Bronchial epithelial cell (primary cell): ENCODE measurements around the gene TRPV6. TPM values are rescaled to one million over a fixed set of nuclear protein-coding genes. Genes with fewer than 3 reads are reported as not detected.
A peak's percentile ranks its signal among the peaks of the same experiment; 100 is the strongest.

Source experiments
- DNase-seq: peaks from one replicate; pipeline ENCODE4 v3.0.0-alpha.2; 2010; ENCODE audit warnings: low read depth
- FAIRE-seq: peaks from 2 replicates; lab custom pipeline; 2011; peaks lifted over from hg19 to GRCh38; lab: Jason Lieb, UNC
- H3K27me3 ChIP-seq: 2 replicates; pipeline ENCODE4 v1.5.1; 2011; ENCODE audit warnings: low read length; ENCODE audit not compliant: control insufficient read depth, insufficient read depth
- H3K36me3 ChIP-seq: 2 replicates; pipeline ENCODE4 v1.5.1; 2011; ENCODE audit warnings: low read length; ENCODE audit not compliant: control insufficient read depth, insufficient read depth
- H3K4me3 ChIP-seq: 2 replicates; pipeline ENCODE4 v1.5.1; 2011; ENCODE audit warnings: mild to moderate bottlenecking, low read depth, low read length, control low read depth
- CTCF ChIP-seq: IDR thresholded peaks from 2 replicates; pipeline ENCODE4 v1.5.1; 2011; ENCODE audit warnings: mild to moderate bottlenecking, moderate library complexity, low read length, control low read depth, inconsistent platforms; ENCODE audit not compliant: insufficient read depth, severe bottlenecking
- total RNA-seq: library from RNA; depleted of rRNA; stranded (reverse); fragments of >200 nt; gene quantifications from 2 replicates; pipeline ENCODE4 v1.2.1, GENCODE V29; 2014

The TRPV6 gene
- total RNA-seq, 1 donor from 2014 or later, result under 0.01 TPM

- H3K27me3 ChIP-seq, result no peaks in the 10 kb centered on the region
- H3K36me3 ChIP-seq, result no peaks in the 10 kb centered on the region
- no peak for FAIRE-seq
- DNase-seq, result no peak
- no peak overlapping the region for H3K4me3 ChIP-seq
- TF ChIP-seq CTCF, result no peak
These were observed 27.5 kb upstream of the TRPV6 start for GRCh38 chr7:142913051-142913450.

- no peaks in the 10 kb centered on the region for H3K36me3 ChIP-seq
- TF ChIP-seq CTCF, result no peak
- H3K27me3 ChIP-seq, result no peaks in the 10 kb centered on the region
- H3K4me3 ChIP-seq, result no peak overlapping the region
- FAIRE-seq, result no peak
- DNase-seq, result no peak
These were observed 24.9 kb upstream of the TRPV6 start for GRCh38 chr7:142910481-142910880.

DNA sequence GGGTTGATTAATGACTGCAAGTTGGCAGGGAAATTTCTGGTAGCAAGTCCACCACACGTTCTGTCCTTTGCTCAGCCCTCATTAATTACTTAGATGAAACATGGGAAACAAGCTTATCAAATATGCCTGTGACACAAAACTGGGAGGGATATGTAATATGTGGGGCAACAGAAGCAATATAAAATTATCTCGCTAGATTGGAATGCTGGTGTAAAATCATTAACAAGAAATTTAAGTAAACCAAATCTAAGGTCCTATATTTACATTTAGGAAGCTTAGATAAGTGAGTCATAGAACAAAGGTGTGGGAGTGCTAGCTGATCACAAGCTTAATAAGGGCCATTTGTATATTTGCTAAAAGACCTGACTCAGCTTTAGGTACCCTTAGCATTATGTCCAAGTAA is 24.5 kb upstream of the TRPV6 start:
- Histone ChIP-seq H3K4me3 (no peak overlapping the region), H3K36me3 (no peaks in the 10 kb centered on the region), H3K27me3 (no peaks in the 10 kb centered on the region)
- DNase-seq (peak; percentile 82), FAIRE-seq (no peak)
- no peak for TF ChIP-seq CTCF

GRCh38 chr7:142908921-142909890 is 23.7 kb upstream of the TRPV6 start:
- DNase-seq, result peak; percentile 67
- peak; percentile 49 for TF ChIP-seq CTCF

DNA sequence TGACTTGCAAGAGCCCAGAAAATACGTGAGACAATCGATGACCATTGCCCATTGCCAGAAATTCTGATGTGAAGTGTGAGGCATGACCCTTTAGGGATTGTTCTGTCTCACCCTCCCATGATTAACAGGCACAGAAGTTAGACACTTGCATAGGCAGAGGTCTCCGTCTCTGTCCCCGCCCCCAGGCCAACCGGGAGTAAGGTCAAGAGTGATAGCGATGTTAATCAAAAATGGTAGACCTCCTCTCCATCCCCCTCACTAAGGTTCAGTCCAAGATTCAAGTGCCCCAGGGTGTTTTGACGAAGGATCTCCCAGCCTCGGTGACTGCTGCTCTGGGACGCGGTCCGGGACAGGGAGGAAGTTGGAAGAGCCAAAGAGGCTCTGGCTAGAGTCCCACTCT is 22.7 kb upstream of the TRPV6 start:
- Histone ChIP-seq H3K4me3 (no peak overlapping the region), H3K27me3 (no peaks in the 10 kb centered on the region), H3K36me3 (no peaks in the 10 kb centered on the region)
- no peak for TF ChIP-seq CTCF
- FAIRE-seq, result no peak
- no peak for DNase-seq

More at GRCh38 chr7:142908921-142909890, 23.7 kb upstream of the TRPV6 start:
- H3K4me3 ChIP-seq, result no peak overlapping the region
- FAIRE-seq, result no peak
- no peaks in the 10 kb centered on the region for H3K27me3 ChIP-seq
- H3K36me3 ChIP-seq, result no peaks in the 10 kb centered on the region
